T-helper 22 cell (primary cell): ENCODE data around the gene SIRT3.

Experiments
- DNase-seq: peaks from one replicate; pipeline ENCODE4 v3.0.0-alpha.2; 2020; ENCODE audit warnings: low read depth

Gene SIRT3

GRCh38 chr11:270451-271318, 34.5 kb upstream of the SIRT3 start:
- DNase-seq: no peak

- no peak for DNase-seq
These were observed 33.2 kb upstream of the SIRT3 start for GRCh38 chr11:269146-269890.

GRCh38 chr11:268716-269145, 32.6 kb upstream of the SIRT3 start:
- DNase-seq: peak; percentile 52

GRCh38 chr11:267491-267994, 31.4 kb upstream of the SIRT3 start:
- DNase-seq: peak; percentile 53

GRCh38 chr11:266676-267439, 30.7 kb upstream of the SIRT3 start:
- no peak for DNase-seq

- DNase-seq: no peak
These were observed 25.5 kb upstream of the SIRT3 start for GRCh38 chr11:261624-262023.

GRCh38 chr11:259413-259812, 23.3 kb upstream of the SIRT3 start:
- no peak for DNase-seq

GRCh38 chr11:257766-258493, 21.8 kb upstream of the SIRT3 start:
- DNase-seq: no peak

GRCh38 chr11:256952-257737, 21.0 kb upstream of the SIRT3 start:
- DNase-seq: no peak

GRCh38 chr11:255816-256215, 19.7 kb upstream of the SIRT3 start:
- DNase-seq: no peak

- no peak for DNase-seq
These were observed 19.0 kb upstream of the SIRT3 start for GRCh38 chr11:255176-255575.

- DNase-seq: no peak
These were observed 17.7 kb upstream of the SIRT3 start for GRCh38 chr11:253886-254270.

GRCh38 chr11:253160-253885, 17.2 kb upstream of the SIRT3 start:
- DNase-seq: no peak

GRCh38 chr11:252666-253065, 16.5 kb upstream of the SIRT3 start:
- no peak for DNase-seq

- DNase-seq: no peak
These were observed 15.4 kb upstream of the SIRT3 start for GRCh38 chr11:251550-251949.

GRCh38 chr11:250740-251299, 14.7 kb upstream of the SIRT3 start:
- peak; percentile 54 for DNase-seq

- no peak for DNase-seq
These were observed 14.1 kb upstream of the SIRT3 start for GRCh38 chr11:250274-250673.

- DNase-seq: no peak
These were observed 12.9 kb upstream of the SIRT3 start for GRCh38 chr11:249062-249461.

GRCh38 chr11:244376-244775, 8.2 kb upstream of the SIRT3 start:
- DNase-seq: no peak

- no peak for DNase-seq
These were observed 5.5 kb upstream of the SIRT3 start for GRCh38 chr11:241634-242033.
